ENCODE measurements around the gene FPGT. TPM values are rescaled to one million over a fixed set of nuclear protein-coding genes. Genes with fewer than 3 reads are reported as not detected.
"Not testable (repeated sequence)": the region's sequence is repeated elsewhere in the genome, so short reads cannot be mapped to it uniquely, and the experiment has no call there.

The FPGT gene
- polyA plus RNA-seq, 3 donors = 5.3 to 8.3 (median 8.0) TPM

- 88 to 94% (median 93%) methylated on average over 18 to 22 of the region's 22 CpGs for WGBS, 3 donors
- H3K27ac ChIP-seq (ENCODE audit: low read depth, low read length) = no peak overlapping the region
Measured at GRCh38 chr1:74247881-74248528, 50.0 kb downstream of the FPGT start.

- H3K27ac ChIP-seq (ENCODE audit: low read depth, low read length) = not testable (repeated sequence)
- WGBS, 3 donors = 86 to 90% (median 88%) methylated on average over 26 to 32 of the region's 32 CpGs
Measured at GRCh38 chr1:74253243-74253824, 55.3 kb downstream of the FPGT start.

Other genes with a start within 250 kb of the FPGT start
- 1 to 10 TPM in 1 of 3 donors, under 1 TPM in 2; 0.32 to 1.3 (median 0.56) TPM for gene LRRIQ3, start 66 bp upstream of the FPGT start, polyA plus RNA-seq
- 1 to 10 TPM in 1 of 3 donors, under 1 TPM in 2; 0.16 to 1.7 (median 0.70) TPM for gene TNNI3K, start 37.1 kb downstream of the FPGT start, polyA plus RNA-seq